Tibial nerve (tissue), 4 donors: Measurements from ENCODE around the gene HOXD9. TPM values are rescaled to one million over a fixed set of nuclear protein-coding genes. Genes with fewer than 3 reads are reported as not detected.
A peak's percentile ranks its signal among the peaks of the same experiment; 100 is the strongest.

ENCODE experiments used
- DNase-seq, 2 donors: peaks; one replicate each; pipeline ENCODE4 v3.0.0-alpha.2; 2019; ENCODE audit warnings: low spot score in 2 of 2
- H3K27ac ChIP-seq, 4 donors: fragments of 200-600 bp; sonication (generic) in 3 of 4; one replicate each; pipeline ENCODE4 v1.5.1; 2017 to 2019; ENCODE audit warnings: mild to moderate bottlenecking in 1 of 4
- H3K27me3 ChIP-seq, 2 donors: fragments of 200-600 bp; sonication (generic) in 1 of 2; one replicate each; pipeline versions ENCODE4 v1.5.1 to v1.6.0; 2017 to 2019
- H3K36me3 ChIP-seq, 3 donors: fragments of 200-600 bp; sonication (generic); one replicate each; pipeline ENCODE4 v1.5.1; 2018 to 2019
- H3K4me1 ChIP-seq, 4 donors: fragments of 200-600 bp; sonication (generic) in 3 of 4; one replicate each; pipeline ENCODE4 v1.5.1; 2017 to 2019
- H3K4me3 ChIP-seq, 4 donors: fragments of 200-600 bp; sonication (generic) in 3 of 4; one replicate each; pipeline ENCODE4 v1.5.1; 2017 to 2019; ENCODE audit warnings: mild to moderate bottlenecking in 1 of 4, moderate library complexity in 1 of 4
- H3K9me3 ChIP-seq, 4 donors: fragments of 200-600 bp; sonication (generic) in 3 of 4; one replicate each; pipeline ENCODE4 v1.5.1; 2017 to 2019
- CTCF ChIP-seq, 5 experiments: fragments of 200-600 bp in 3 of 5; fragments of 450-650 bp in 2 of 5; sonication (generic) in 3 of 5; IDR thresholded peaks; one replicate each; pipeline ENCODE4 v1.5.1; 2016 to 2019; ENCODE audit warnings: antibody characterized with exemption in 5 of 5, mild to moderate bottlenecking in 3 of 5, moderate library complexity in 2 of 5
- EP300 ChIP-seq, 2 donors: sonication (generic); formaldehyde crosslinking; IDR thresholded peaks; one replicate each; pipeline ENCODE4 v1.6.1; 2017; ENCODE audit warnings: antibody characterized with exemption in 2 of 2, mild to moderate bottlenecking in 1 of 2
- POLR2A ChIP-seq, 2 donors: fragments of 450-650 bp; IDR thresholded peaks; one replicate each; pipeline ENCODE4 v1.6.1; 2017; ENCODE audit warnings: antibody characterized with exemption in 2 of 2, mild to moderate bottlenecking in 2 of 2, moderate library complexity in 2 of 2
- WGBS, 2 donors: methylation state at CpG; one replicate each; pipeline ENCODE4 v1.1.5; 2018; 5-methylcytosine and 5-hydroxymethylcytosine counted together
- total RNA-seq, 4 donors: library from RNA; depleted of rRNA; stranded (reverse); fragments of >200 nt; gene quantifications; one replicate each; pipeline ENCODE4 v1.1.0, GENCODE V29; 2016

The HOXD9 gene
- total RNA-seq, 4 donors from 2014 or later = 1.9 to 9.4 (median 5.9) TPM

GRCh38 chr2:176136374-176137251, 14.1 kb downstream of the HOXD9 start:
- no peak for DNase-seq
- Histone ChIP-seq H3K27ac (peak overlapping the region; percentile 77 to 90 (median 88)), H3K9me3 (no peaks in the 10 kb centered on the region), H3K4me1 (peaks cover 0 to 47% (median 2%) of the 10 kb centered on the region in 4 donors), H3K4me3 (peak overlapping the region; percentile 49 to 70 (median 62)), H3K36me3 (no peaks in the 10 kb centered on the region), H3K27me3 (peaks cover 0 to 75% of the 10 kb centered on the region in 2 donors)
- WGBS, 2 donors = 2% methylated on average over 59 to 70 of the region's 71 CpGs
- TF ChIP-seq CTCF (IDR thresholded peaks at IDR 0.05) = no peak
- TF ChIP-seq POLR2A (IDR thresholded peaks at IDR 0.05) = peak in 1 of 2 donors; percentile 4
- TF ChIP-seq EP300 (IDR thresholded peaks at IDR 0.05) = no peak

GRCh38 chr2:176137252-176137580, 14.7 kb downstream of the HOXD9 start:
- Histone ChIP-seq H3K27ac (peak overlapping the region; percentile 77 to 90 (median 88)), H3K27me3 (peaks cover 0 to 71% of the 10 kb centered on the region in 2 donors), H3K9me3 (no peaks in the 10 kb centered on the region), H3K4me3 (peak overlapping the region; percentile 49 to 70 (median 62)), H3K4me1 (peaks cover 0 to 47% (median 2%) of the 10 kb centered on the region in 4 donors), H3K36me3 (no peaks in the 10 kb centered on the region)
- no peak for DNase-seq
- TF ChIP-seq EP300 (IDR thresholded peaks at IDR 0.05) = no peak
- TF ChIP-seq POLR2A (IDR thresholded peaks at IDR 0.05) = no peak
- TF ChIP-seq CTCF (IDR thresholded peaks at IDR 0.05) = no peak
- 36 to 44% methylated on average over 2 of the region's 2 CpGs for WGBS, 2 donors

GRCh38 chr2:176137906-176138305, 15.4 kb downstream of the HOXD9 start:
- Histone ChIP-seq H3K27ac (peak overlapping the region in 3 of 4 donors; percentile 18 to 90 (median 70)), H3K4me3 (peak overlapping the region in 1 of 4 donors; percentile 70), H3K9me3 (no peaks in the 10 kb centered on the region), H3K27me3 (peaks cover 0 to 64% of the 10 kb centered on the region in 2 donors), H3K36me3 (no peaks in the 10 kb centered on the region), H3K4me1 (peaks cover 0 to 47% (median 2%) of the 10 kb centered on the region in 4 donors)
- DNase-seq = no peak
- TF ChIP-seq EP300 (IDR thresholded peaks at IDR 0.05) (no peak), CTCF (IDR thresholded peaks at IDR 0.05) (no peak), POLR2A (IDR thresholded peaks at IDR 0.05) (no peak)
- WGBS, 2 donors = 81 to 82% methylated on average over 8 of the region's 8 CpGs

GRCh38 chr2:176138526-176138922, 16.0 kb downstream of the HOXD9 start:
- Histone ChIP-seq H3K27ac (peak overlapping the region; percentile 18 to 90 (median 62)), H3K27me3 (peaks cover 0 to 58% of the 10 kb centered on the region in 2 donors)
- WGBS, 2 donors = 55 to 62% methylated on average over 14 of the region's 14 CpGs

More at GRCh38 chr2:176138526-176138922, 16.0 kb downstream of the HOXD9 start:
- peak overlapping the region in 1 of 4 donors; percentile 70 for H3K4me3 ChIP-seq
- peaks cover 0 to 47% (median 2%) of the 10 kb centered on the region in 4 donors for H3K4me1 ChIP-seq
- H3K9me3 ChIP-seq = no peaks in the 10 kb centered on the region
- DNase-seq = no peak
- TF ChIP-seq CTCF (IDR thresholded peaks at IDR 0.05) = no peak
- no peak for TF ChIP-seq EP300 (IDR thresholded peaks at IDR 0.05)
- no peaks in the 10 kb centered on the region for H3K36me3 ChIP-seq
